ENCODE data around the gene SMTNL1.

DNA sequence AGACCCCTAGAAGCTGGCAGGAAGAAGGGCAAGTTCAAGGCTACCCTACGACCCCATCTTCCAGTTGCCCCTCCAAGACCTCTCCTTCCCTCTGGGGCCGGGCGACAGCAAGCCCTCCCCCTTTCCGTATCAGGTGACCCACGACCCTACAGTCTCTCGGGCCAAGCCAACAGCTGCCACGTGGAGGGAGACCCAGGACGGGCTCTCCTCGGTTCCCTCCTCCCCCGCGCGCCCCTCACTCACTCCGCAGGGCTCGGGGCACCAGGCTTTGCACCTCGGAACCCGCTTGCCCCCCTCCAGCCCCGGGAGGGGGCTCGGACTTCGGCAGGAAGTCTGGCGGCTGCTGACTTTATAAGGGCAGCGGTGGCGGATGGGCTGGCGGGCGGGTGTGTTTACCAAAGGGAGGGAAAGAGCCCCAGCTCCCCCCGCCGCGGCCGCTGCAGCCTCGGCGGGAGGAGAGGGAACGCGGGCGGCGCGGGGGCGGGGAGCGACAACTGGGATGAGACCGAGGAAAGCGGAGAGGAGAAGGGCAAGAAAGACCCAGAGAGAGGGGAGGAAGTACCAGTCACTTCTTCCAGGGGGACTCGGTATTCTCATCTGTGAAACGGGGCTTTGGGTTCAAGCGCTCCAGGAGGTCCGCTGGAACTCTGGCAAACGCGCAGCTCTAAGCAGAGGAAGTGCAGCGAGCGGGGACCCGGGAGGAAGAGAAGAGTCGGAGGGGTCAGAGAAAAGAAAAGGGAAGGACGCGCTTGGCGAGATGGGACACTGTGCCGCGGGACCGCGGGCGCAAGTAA is 22.7 kb upstream of the SMTNL1 start:
- TF ChIP-seq, protein P1, sequence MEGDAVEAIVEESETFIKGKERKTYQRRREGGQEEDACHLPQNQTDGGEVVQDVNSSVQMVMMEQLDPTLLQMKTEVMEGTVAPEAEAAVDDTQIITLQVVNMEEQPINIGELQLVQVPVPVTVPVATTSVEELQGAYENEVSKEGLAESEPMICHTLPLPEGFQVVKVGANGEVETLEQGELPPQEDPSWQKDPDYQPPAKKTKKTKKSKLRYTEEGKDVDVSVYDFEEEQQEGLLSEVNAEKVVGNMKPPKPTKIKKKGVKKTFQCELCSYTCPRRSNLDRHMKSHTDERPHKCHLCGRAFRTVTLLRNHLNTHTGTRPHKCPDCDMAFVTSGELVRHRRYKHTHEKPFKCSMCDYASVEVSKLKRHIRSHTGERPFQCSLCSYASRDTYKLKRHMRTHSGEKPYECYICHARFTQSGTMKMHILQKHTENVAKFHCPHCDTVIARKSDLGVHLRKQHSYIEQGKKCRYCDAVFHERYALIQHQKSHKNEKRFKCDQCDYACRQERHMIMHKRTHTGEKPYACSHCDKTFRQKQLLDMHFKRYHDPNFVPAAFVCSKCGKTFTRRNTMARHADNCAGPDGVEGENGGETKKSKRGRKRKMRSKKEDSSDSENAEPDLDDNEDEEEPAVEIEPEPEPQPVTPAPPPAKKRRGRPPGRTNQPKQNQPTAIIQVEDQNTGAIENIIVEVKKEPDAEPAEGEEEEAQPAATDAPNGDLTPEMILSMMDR (IDR thresholded peaks at IDR 0.05 in 8 of 11, conservative IDR thresholded peaks at IDR 0.05 in 3 of 11): no peak
- TF ChIP-seq POLR2AphosphoS5 (IDR thresholded peaks at IDR 0.05): peak; percentile 21 to 64 (median 49)
